GM23338 (cell line): ENCODE data around the gene ZDHHC4. TPM values are rescaled to one million over a fixed set of nuclear protein-coding genes. Genes with fewer than 3 reads are reported as not detected.

Source experiments
- ATAC-seq: fragments of 200-7000 bp; cut with Tn5 transposase; 3 replicates; pipeline ENCODE4 v1.9.1; 2020
- DNase-seq: peaks from one replicate; pipeline ENCODE4 v3.0.0-alpha.2; 2015; ENCODE audit warnings: low spot score
- H2AFZ ChIP-seq: fragments of 200-600 bp; sonication (generic); 2 replicates; pipeline ENCODE4 v1.8.0; 2016; ENCODE audit warnings: antibody characterized with exemption, mild to moderate bottlenecking, moderate library complexity
- H3F3A ChIP-seq: fragments of 200-600 bp; sonication (generic); replicated peaks from 2 replicates; pipeline ENCODE4 v1.8.0; 2017; ENCODE audit warnings: antibody characterized with exemption, mixed run types, low read depth
- H3K27ac ChIP-seq: fragments of 200-600 bp; sonication (generic); 2 replicates; pipeline ENCODE4 v1.6.1; 2016; ENCODE audit warnings: low read depth
- H3K27me3 ChIP-seq: fragments of 200-600 bp; sonication (generic); 2 replicates; pipeline ENCODE4 v1.8.0; 2016; ENCODE audit warnings: mild to moderate bottlenecking, mixed run types, moderate library complexity; ENCODE audit not compliant: insufficient read depth
- H3K36me3 ChIP-seq: fragments of 200-600 bp; sonication (generic); 2 replicates; pipeline ENCODE4 v1.8.0; 2016; ENCODE audit warnings: mild to moderate bottlenecking; ENCODE audit not compliant: insufficient read depth
- H3K4me1 ChIP-seq: fragments of 200-600 bp; sonication (generic); 2 replicates; pipeline ENCODE4 v1.8.0; 2016; ENCODE audit warnings: mild to moderate bottlenecking, moderate library complexity; ENCODE audit not compliant: insufficient read depth
- H3K4me2 ChIP-seq: fragments of 200-600 bp; sonication (generic); 2 replicates; pipeline ENCODE4 v1.7.1; 2017; ENCODE audit warnings: mixed run types
- H3K4me3 ChIP-seq: fragments of 200-600 bp; sonication (generic); 2 replicates; pipeline ENCODE4 v1.6.1; 2016; ENCODE audit warnings: mixed run types
- H3K79me2 ChIP-seq: fragments of 200-600 bp; sonication (generic); replicated peaks from 2 replicates; pipeline ENCODE4 v1.8.0; 2017; ENCODE audit warnings: mild to moderate bottlenecking; ENCODE audit not compliant: insufficient read depth
- H3K9me2 ChIP-seq: fragments of 200-600 bp; sonication (generic); 2 replicates; pipeline ENCODE4 v1.8.0; 2017; ENCODE audit not compliant: insufficient read depth
- H4K20me1 ChIP-seq: fragments of 200-600 bp; sonication (generic); replicated peaks from 2 replicates; pipeline ENCODE4 v1.8.0; 2017; ENCODE audit warnings: mild to moderate bottlenecking; ENCODE audit not compliant: insufficient read depth
- H3K27ac Mint-ChIP-seq: 2 replicates; pipeline ENCODE4 v1.8.0; 2020; ENCODE audit warnings: inconsistent platforms, mild to moderate bottlenecking, moderate library complexity, mixed read lengths
- H3K27me3 Mint-ChIP-seq: 3 replicates; pipeline ENCODE4 v1.8.0; 2022; ENCODE audit warnings: low read depth, mild to moderate bottlenecking, moderate library complexity, mixed read lengths, inconsistent platforms; ENCODE audit not compliant: insufficient read depth, poor library complexity
- H3K36me3 Mint-ChIP-seq: 3 replicates; pipeline ENCODE4 v1.8.0; 2021; ENCODE audit warnings: low read depth, mild to moderate bottlenecking, inconsistent platforms, moderate library complexity, mixed read lengths
- H3K4me1 Mint-ChIP-seq: 3 replicates; pipeline ENCODE4 v1.8.0; 2020; ENCODE audit warnings: mild to moderate bottlenecking, inconsistent platforms, mixed read lengths
- H3K4me3 Mint-ChIP-seq: 3 replicates; pipeline ENCODE4 v1.8.0; 2021; ENCODE audit warnings: moderate library complexity, mild to moderate bottlenecking, inconsistent platforms, mixed read lengths
- H3K9me3 Mint-ChIP-seq: 3 replicates; pipeline ENCODE4 v1.8.0; 2020; ENCODE audit warnings: moderate library complexity, mild to moderate bottlenecking, inconsistent platforms, mixed read lengths
- CREB1 ChIP-seq: fragments of 250-450 bp; sonication (Bioruptor Pico); IDR thresholded peaks from 2 replicates; pipeline ENCODE4 v1.5.0; 2020; ENCODE audit warnings: low read depth, mild to moderate bottlenecking, moderate library complexity
- EZH2 ChIP-seq: fragments of 200-600 bp; sonication (generic); IDR thresholded peaks from one replicate; pipeline ENCODE4 v1.8.0; 2017; ENCODE audit warnings: antibody characterized with exemption, mild to moderate bottlenecking, low read depth; ENCODE audit not compliant: unreplicated experiment
- EZH2phosphoT487 ChIP-seq: fragments of 200-600 bp; sonication (generic); IDR thresholded peaks from one replicate; pipeline ENCODE4 v1.8.1; 2018; ENCODE audit warnings: antibody characterized with exemption; ENCODE audit not compliant: unreplicated experiment
- JUNB ChIP-seq: IDR thresholded peaks from one replicate; pipeline ENCODE4 v1.6.1; 2016; ENCODE audit warnings: antibody characterized with exemption; ENCODE audit not compliant: unreplicated experiment
- NANOG ChIP-seq: IDR thresholded peaks from 2 replicates; pipeline ENCODE4 v1.6.1; 2016; ENCODE audit warnings: antibody characterized with exemption, borderline replicate concordance
- POLR2AphosphoS5 ChIP-seq: IDR thresholded peaks from 2 replicates; pipeline ENCODE4 v1.6.1; 2016; ENCODE audit warnings: antibody characterized with exemption, low read depth
- STAT1 ChIP-seq: IDR thresholded peaks from one replicate; pipeline ENCODE4 v1.6.1; 2016; ENCODE audit warnings: antibody characterized with exemption; ENCODE audit not compliant: unreplicated experiment
- ZNF114 ChIP-seq: fragments of 250-450 bp; sonication (Bioruptor Pico); IDR thresholded peaks from 2 replicates; pipeline ENCODE4 v1.5.0; 2020; ENCODE audit warnings: mild to moderate bottlenecking, moderate library complexity
- ZNF331 ChIP-seq: fragments of 250-450 bp; sonication (Bioruptor Pico); IDR thresholded peaks from 2 replicates; pipeline ENCODE4 v1.5.0; 2020; ENCODE audit warnings: low read depth, mild to moderate bottlenecking, moderate library complexity
- polyA plus RNA-seq: library from polyadenylated mRNA; unstranded; fragments of >200 nt; fragmentation: Nextera tagmentation; extraction: Ambion mirVana; gene quantifications from 2 replicates; pipeline ENCODE4 v1.2.1, GENCODE V29; 2016
- total RNA-seq: library from RNA; depleted of rRNA; stranded (reverse); fragments of >200 nt; shearing (Covaris generic); gene quantifications from 2 replicates; pipeline ENCODE4 v1.2.3, GENCODE V29; 2014
- TF ChIP-seq, protein P1 (sequence below): IDR thresholded peaks from 2 replicates; pipeline ENCODE4 v1.6.1; 2016; ENCODE audit warnings: antibody characterized with exemption
- TF ChIP-seq, protein P2 (sequence below): IDR thresholded peaks from one replicate; pipeline ENCODE4 v1.6.1; 2018; ENCODE audit warnings: antibody characterized with exemption; ENCODE audit not compliant: unreplicated experiment
- TF ChIP-seq, protein P3 (sequence below): fragments of 250-450 bp; sonication (Bioruptor Pico); IDR thresholded peaks from 2 replicates; pipeline ENCODE4 v1.5.0; 2020; ENCODE audit warnings: mild to moderate bottlenecking, moderate library complexity
- TF ChIP-seq, protein P4 (sequence below), 2 experiments: fragments of 200-600 bp in 1 of 2; sonication (generic) in 1 of 2; conservative IDR thresholded peaks; 2 replicates each; pipeline versions ENCODE4 v1.5.1 to v1.6.1; 2016 to 2017; ENCODE audit warnings: antibody characterized with exemption in 2 of 2, low read depth in 2 of 2, mild to moderate bottlenecking in 2 of 2, moderate library complexity in 1 of 2

The ZDHHC4 gene
- total and polyA plus RNA-seq, 2 experiments from 2014 or later, result 31.2 to 58.9 TPM

DNA sequence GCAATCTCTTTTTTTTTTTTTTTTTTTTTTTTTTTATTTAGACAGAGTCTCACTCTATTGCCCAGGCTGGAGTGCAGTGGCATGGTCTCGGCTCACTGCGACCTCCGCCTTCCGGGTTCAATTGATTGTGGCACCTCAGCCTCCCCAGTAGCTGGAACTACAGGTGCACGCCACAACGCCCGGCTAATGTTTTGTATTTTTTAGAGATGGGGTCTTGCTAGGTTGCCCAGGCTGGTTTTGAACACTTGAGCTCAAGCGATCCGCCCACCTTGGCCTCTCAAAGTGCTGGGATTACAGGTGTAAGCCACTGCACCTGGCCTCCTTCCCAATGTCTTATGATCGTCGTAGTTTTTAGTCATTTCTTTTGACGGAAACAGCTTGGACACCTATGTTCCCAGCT lies 31.5 kb downstream of the ZDHHC4 start:
- DNase-seq (no peak), ATAC-seq (no peak)
- no peak overlapping the region for H3K27ac Mint-ChIP-seq
- Histone ChIP-seq H3K4me2 (no peak overlapping the region), H3K4me3 (no peak overlapping the region), H3K36me3 (no peaks in the 10 kb centered on the region), H3K27ac (no peak overlapping the region), H2AFZ (no peak overlapping the region), H3K27me3 (no peaks in the 10 kb centered on the region), H3K9me2 (no peaks in the 10 kb centered on the region), H3K79me2 (no peaks in the 10 kb centered on the region), H3K4me1 (peaks cover 4% of the 10 kb centered on the region), H4K20me1 (no peaks in the 10 kb centered on the region), H3F3A (no peaks in the 10 kb centered on the region)
- peaks cover 21% of the 10 kb centered on the region for H3K36me3 Mint-ChIP-seq
- peaks cover 5% of the 10 kb centered on the region; the same call in 2 of the 3 replicates for H3K4me1 Mint-ChIP-seq
- peaks cover 13% of the 10 kb centered on the region for H3K27me3 Mint-ChIP-seq
- TF ChIP-seq, protein P1, sequence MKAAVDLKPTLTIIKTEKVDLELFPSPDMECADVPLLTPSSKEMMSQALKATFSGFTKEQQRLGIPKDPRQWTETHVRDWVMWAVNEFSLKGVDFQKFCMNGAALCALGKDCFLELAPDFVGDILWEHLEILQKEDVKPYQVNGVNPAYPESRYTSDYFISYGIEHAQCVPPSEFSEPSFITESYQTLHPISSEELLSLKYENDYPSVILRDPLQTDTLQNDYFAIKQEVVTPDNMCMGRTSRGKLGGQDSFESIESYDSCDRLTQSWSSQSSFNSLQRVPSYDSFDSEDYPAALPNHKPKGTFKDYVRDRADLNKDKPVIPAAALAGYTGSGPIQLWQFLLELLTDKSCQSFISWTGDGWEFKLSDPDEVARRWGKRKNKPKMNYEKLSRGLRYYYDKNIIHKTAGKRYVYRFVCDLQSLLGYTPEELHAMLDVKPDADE, result no peak
- TF ChIP-seq, protein P2, sequence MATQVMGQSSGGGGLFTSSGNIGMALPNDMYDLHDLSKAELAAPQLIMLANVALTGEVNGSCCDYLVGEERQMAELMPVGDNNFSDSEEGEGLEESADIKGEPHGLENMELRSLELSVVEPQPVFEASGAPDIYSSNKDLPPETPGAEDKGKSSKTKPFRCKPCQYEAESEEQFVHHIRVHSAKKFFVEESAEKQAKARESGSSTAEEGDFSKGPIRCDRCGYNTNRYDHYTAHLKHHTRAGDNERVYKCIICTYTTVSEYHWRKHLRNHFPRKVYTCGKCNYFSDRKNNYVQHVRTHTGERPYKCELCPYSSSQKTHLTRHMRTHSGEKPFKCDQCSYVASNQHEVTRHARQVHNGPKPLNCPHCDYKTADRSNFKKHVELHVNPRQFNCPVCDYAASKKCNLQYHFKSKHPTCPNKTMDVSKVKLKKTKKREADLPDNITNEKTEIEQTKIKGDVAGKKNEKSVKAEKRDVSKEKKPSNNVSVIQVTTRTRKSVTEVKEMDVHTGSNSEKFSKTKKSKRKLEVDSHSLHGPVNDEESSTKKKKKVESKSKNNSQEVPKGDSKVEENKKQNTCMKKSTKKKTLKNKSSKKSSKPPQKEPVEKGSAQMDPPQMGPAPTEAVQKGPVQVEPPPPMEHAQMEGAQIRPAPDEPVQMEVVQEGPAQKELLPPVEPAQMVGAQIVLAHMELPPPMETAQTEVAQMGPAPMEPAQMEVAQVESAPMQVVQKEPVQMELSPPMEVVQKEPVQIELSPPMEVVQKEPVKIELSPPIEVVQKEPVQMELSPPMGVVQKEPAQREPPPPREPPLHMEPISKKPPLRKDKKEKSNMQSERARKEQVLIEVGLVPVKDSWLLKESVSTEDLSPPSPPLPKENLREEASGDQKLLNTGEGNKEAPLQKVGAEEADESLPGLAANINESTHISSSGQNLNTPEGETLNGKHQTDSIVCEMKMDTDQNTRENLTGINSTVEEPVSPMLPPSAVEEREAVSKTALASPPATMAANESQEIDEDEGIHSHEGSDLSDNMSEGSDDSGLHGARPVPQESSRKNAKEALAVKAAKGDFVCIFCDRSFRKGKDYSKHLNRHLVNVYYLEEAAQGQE, result no peak
- TF ChIP-seq CREB1 (no peak), POLR2AphosphoS5 (no peak), EZH2 (no peak), ZNF114 (CRISPR knock-in tag) (no peak), NANOG (no peak), ZNF331 (CRISPR knock-in tag) (no peak), EZH2phosphoT487 (no peak), STAT1 (no peak), JUNB (no peak)
- TF ChIP-seq, protein P3, sequence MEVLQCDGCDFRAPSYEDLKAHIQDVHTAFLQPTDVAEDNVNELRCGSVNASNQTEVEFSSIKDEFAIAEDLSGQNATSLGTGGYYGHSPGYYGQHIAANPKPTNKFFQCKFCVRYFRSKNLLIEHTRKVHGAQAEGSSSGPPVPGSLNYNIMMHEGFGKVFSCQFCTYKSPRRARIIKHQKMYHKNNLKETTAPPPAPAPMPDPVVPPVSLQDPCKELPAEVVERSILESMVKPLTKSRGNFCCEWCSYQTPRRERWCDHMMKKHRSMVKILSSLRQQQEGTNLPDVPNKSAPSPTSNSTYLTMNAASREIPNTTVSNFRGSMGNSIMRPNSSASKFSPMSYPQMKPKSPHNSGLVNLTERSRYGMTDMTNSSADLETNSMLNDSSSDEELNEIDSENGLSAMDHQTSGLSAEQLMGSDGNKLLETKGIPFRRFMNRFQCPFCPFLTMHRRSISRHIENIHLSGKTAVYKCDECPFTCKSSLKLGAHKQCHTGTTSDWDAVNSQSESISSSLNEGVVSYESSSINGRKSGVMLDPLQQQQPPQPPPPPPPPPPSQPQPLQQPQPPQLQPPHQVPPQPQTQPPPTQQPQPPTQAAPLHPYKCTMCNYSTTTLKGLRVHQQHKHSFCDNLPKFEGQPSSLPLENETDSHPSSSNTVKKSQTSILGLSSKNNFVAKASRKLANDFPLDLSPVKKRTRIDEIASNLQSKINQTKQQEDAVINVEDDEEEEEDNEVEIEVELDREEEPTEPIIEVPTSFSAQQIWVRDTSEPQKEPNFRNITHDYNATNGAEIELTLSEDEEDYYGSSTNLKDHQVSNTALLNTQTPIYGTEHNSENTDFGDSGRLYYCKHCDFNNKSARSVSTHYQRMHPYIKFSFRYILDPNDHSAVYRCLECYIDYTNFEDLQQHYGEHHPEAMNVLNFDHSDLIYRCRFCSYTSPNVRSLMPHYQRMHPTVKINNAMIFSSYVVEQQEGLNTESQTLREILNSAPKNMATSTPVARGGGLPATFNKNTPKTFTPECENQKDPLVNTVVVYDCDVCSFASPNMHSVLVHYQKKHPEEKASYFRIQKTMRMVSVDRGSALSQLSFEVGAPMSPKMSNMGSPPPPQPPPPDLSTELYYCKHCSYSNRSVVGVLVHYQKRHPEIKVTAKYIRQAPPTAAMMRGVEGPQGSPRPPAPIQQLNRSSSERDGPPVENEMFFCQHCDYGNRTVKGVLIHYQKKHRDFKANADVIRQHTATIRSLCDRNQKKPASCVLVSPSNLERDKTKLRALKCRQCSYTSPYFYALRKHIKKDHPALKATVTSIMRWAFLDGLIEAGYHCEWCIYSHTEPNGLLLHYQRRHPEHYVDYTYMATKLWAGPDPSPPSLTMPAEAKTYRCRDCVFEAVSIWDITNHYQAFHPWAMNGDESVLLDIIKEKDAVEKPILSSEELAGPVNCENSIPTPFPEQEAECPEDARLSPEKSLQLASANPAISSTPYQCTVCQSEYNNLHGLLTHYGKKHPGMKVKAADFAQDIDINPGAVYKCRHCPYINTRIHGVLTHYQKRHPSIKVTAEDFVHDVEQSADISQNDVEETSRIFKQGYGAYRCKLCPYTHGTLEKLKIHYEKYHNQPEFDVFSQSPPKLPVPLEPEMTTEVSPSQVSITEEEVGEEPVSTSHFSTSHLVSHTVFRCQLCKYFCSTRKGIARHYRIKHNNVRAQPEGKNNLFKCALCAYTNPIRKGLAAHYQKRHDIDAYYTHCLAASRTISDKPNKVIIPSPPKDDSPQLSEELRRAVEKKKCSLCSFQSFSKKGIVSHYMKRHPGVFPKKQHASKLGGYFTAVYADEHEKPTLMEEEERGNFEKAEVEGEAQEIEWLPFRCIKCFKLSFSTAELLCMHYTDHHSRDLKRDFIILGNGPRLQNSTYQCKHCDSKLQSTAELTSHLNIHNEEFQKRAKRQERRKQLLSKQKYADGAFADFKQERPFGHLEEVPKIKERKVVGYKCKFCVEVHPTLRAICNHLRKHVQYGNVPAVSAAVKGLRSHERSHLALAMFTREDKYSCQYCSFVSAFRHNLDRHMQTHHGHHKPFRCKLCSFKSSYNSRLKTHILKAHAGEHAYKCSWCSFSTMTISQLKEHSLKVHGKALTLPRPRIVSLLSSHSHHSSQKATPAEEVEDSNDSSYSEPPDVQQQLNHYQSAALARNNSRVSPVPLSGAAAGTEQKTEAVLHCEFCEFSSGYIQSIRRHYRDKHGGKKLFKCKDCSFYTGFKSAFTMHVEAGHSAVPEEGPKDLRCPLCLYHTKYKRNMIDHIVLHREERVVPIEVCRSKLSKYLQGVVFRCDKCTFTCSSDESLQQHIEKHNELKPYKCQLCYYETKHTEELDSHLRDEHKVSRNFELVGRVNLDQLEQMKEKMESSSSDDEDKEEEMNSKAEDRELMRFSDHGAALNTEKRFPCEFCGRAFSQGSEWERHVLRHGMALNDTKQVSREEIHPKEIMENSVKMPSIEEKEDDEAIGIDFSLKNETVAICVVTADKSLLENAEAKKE, result no peak
- TF ChIP-seq, protein P4, sequence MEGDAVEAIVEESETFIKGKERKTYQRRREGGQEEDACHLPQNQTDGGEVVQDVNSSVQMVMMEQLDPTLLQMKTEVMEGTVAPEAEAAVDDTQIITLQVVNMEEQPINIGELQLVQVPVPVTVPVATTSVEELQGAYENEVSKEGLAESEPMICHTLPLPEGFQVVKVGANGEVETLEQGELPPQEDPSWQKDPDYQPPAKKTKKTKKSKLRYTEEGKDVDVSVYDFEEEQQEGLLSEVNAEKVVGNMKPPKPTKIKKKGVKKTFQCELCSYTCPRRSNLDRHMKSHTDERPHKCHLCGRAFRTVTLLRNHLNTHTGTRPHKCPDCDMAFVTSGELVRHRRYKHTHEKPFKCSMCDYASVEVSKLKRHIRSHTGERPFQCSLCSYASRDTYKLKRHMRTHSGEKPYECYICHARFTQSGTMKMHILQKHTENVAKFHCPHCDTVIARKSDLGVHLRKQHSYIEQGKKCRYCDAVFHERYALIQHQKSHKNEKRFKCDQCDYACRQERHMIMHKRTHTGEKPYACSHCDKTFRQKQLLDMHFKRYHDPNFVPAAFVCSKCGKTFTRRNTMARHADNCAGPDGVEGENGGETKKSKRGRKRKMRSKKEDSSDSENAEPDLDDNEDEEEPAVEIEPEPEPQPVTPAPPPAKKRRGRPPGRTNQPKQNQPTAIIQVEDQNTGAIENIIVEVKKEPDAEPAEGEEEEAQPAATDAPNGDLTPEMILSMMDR (conservative IDR thresholded peaks at IDR 0.05; ENCODE audit: low read depth in 2 of 2), result no peak
- no peak overlapping the region for H3K4me3 Mint-ChIP-seq
- H3K9me3 Mint-ChIP-seq, result no peaks in the 10 kb centered on the region; the same call in 2 of the 3 replicates
